ENCODE results near the gene SENP5.

The SENP5 gene

GRCh38 chr3:196968233-196969133, 100.8 kb downstream of the SENP5 start, which contains the start of gene PIGZ:
PIGZ (minus strand) TSS chr3:196968833; CDS start chr3:196952031, 16,802 bp downstream.
- DNase-seq = peak; percentile 48

DNA sequence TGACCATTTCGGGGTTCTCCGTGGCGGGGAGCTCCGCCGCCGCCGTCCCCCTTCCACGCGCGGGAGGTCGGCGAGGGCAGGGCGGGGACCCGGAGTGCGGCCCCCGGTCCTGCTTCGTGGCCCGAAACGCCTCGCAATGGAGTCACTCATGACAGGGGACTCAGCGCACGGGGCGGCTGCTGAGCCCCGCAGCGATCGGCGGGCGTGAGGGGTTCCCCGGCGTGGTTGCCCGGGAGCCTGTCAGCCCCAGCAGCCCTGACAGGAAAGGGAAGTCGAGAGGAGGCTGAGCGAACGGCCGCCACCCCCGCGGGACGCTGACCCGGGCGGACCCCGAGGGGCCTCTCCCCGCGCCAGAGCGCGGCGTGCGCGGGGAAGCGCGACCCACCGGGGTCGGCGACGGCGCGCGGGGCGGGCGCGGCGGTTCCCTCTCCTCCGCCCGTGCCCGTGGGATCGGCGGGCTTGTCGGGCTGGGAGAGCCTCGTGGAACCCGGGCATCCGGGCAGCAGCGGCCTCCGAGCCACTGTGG, 101.5 kb downstream of the SENP5 start:
- peak; percentile 51 for DNase-seq

- DNase-seq = peak; percentile 64
Measured at GRCh38 chr3:196969660-196970546, 102.2 kb downstream of the SENP5 start.

- no peak for DNase-seq
Measured at GRCh38 chr3:196970547-196971093, 102.9 kb downstream of the SENP5 start.

GRCh38 chr3:196971094-196971698, 103.5 kb downstream of the SENP5 start:
- no peak for DNase-seq

- DNase-seq = no peak
Measured at GRCh38 chr3:196974661-196975060, 106.9 kb downstream of the SENP5 start.

- no peak for DNase-seq
Measured at GRCh38 chr3:196975349-196975748, 107.6 kb downstream of the SENP5 start.

- DNase-seq = no peak
Measured at GRCh38 chr3:196976941-196977340, 109.2 kb downstream of the SENP5 start.

DNA sequence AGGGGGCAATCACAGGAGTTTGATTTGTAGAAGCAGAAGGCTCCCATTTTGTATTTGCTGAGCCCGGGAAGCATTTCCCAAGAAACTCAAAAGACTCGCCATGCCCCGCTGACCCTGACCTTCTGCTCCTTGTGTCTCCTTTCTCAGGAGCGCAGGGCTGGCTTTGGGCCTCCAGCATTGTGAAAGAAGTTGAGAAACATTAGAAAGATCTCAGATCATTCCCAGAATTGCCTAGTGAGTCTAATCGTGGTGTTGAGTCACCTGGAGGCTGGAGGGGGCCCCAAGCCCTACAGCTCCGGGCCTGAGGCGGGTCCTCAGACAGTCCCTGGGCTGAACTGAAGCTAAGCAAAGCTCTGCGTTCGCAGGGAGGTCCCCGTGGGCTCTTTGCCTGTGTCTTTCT, 111.8 kb downstream of the SENP5 start:
- no peak for DNase-seq

DNA sequence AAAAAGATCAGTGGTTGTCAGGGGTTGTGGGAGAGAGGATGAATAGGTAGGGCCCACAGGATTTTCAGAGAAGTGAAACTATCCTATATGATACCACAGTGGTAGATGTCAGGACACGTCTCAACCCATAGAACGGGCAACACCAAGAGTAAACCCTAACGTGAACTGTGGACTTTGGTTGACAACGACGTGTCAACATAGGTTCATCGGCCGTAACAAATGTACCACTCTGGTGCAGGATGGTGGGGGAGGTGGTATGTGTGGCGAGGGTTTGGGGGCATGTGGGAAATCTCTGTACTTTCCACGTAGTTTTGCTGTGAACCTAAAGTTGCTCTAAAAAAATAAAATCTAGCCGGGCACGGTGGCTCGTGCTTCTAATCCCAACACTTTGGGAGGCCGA, 113.9 kb downstream of the SENP5 start:
- DNase-seq = no peak

DNA sequence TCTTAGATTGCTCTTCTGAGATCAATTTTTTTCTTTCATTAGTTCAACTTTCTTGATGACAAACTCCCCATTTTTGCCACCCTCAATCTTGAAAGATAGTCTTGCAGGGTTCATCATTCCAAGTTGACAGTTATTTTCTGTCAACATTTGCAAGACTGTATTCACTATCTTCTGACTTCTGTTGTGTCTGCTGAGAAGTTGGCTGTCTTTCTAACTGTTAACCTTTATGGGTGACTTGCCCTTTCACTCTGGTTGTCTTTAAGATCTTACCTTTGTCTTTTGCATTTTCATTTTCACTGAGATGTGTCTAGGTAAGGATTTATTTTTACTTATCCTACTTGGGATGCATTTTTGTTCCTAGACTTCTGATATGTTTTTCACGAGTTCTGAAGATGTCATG, 115.5 kb downstream of the SENP5 start:
- DNase-seq = no peak
